Left ventricle myocardium inferior (tissue), 1 donor: ENCODE measurements around the gene ZNF423. TPM values are rescaled to one million over a fixed set of nuclear protein-coding genes. Genes with fewer than 3 reads are reported as not detected.
A peak's percentile ranks its signal among the peaks of the same experiment; 100 is the strongest.

ENCODE experiments used
- DNase-seq: peaks from one replicate; pipeline ENCODE4 v3.0.0-alpha.2; 2020
- H3K27ac ChIP-seq: fragments of 200-600 bp; replicated peaks from 2 replicates; pipeline ENCODE4 v1.8.0; 2021
- H3K27me3 ChIP-seq: fragments of 200-600 bp; 2 replicates; pipeline ENCODE4 v1.8.0; 2021; ENCODE audit warnings: low read depth
- H3K36me3 ChIP-seq: fragments of 200-600 bp; 2 replicates; pipeline ENCODE4 v1.8.0; 2021
- H3K4me1 ChIP-seq: fragments of 200-600 bp; 2 replicates; pipeline ENCODE4 v1.8.0; 2021
- H3K4me3 ChIP-seq: fragments of 200-600 bp; 2 replicates; pipeline ENCODE4 v1.8.0; 2021; ENCODE audit warnings: mild to moderate bottlenecking, moderate library complexity
- H3K9me3 ChIP-seq: fragments of 200-600 bp; replicated peaks from 2 replicates; pipeline ENCODE4 v1.8.0; 2021
- CTCF ChIP-seq: fragments of 200-600 bp; IDR thresholded peaks from 2 replicates; pipeline ENCODE4 v1.8.0; 2021; ENCODE audit warnings: antibody characterized with exemption, mild to moderate bottlenecking, borderline replicate concordance
- intact Hi-C: fragments of 100-400 bp; cut with micrococcal nuclease; formaldehyde crosslinking; loops from one replicate; pipeline ENCODE4 v1.11.0; 2022
- total RNA-seq: library from RNA; stranded (reverse); fragmentation: NEBNext Ultra II Directional; extraction: Animal tissue kit (Norgen Biotek cat#: 25700); gene quantifications from one replicate; pipeline ENCODE4 v1.2.1, GENCODE V29; 2021
- donor health status: DM: no; HTN: yes; CAD: no; lungs with severe emphysema.

Gene ZNF423
- total RNA-seq, 1 donor from 2014 or later: 8.6 TPM

- Histone ChIP-seq H3K4me3 (no peak overlapping the region), H3K36me3 (no peaks in the 10 kb centered on the region), H3K27me3 (no peaks in the 10 kb centered on the region), H3K27ac (no peak overlapping the region), H3K4me1 (peaks cover under 1% of the 10 kb centered on the region), H3K9me3 (peaks cover 6% of the 10 kb centered on the region)
- no peak for DNase-seq
- TF ChIP-seq CTCF: no peak
- intact Hi-C loops: no loop called here
These were observed 147.4 kb downstream of the ZNF423 start for GRCh38 chr16:49708491-49708890.

- Histone ChIP-seq H3K27me3 (peaks cover 9% of the 10 kb centered on the region), H3K27ac (no peak overlapping the region)
- intact Hi-C loops: no loop called here
These were observed 149.1 kb downstream of the ZNF423 start for GRCh38 chr16:49706620-49707355.

GRCh38 chr16:49704586-49705155 is 151.2 kb downstream of the ZNF423 start:
- intact Hi-C loops: no loop called here
- H3K27ac ChIP-seq: no peak overlapping the region

More at GRCh38 chr16:49706620-49707355, 149.1 kb downstream of the ZNF423 start:
- Histone ChIP-seq H3K4me1 (peaks cover 16% of the 10 kb centered on the region), H3K9me3 (peaks cover 6% of the 10 kb centered on the region), H3K36me3 (no peaks in the 10 kb centered on the region), H3K4me3 (no peak overlapping the region)
- TF ChIP-seq CTCF: no peak
- DNase-seq: no peak

GRCh38 chr16:49703483-49703882 is 152.4 kb downstream of the ZNF423 start:
- intact Hi-C loops: no loop called here

More at GRCh38 chr16:49704586-49705155, 151.2 kb downstream of the ZNF423 start:
- no peak overlapping the region for H3K4me3 ChIP-seq
- no peaks in the 10 kb centered on the region for H3K36me3 ChIP-seq
- TF ChIP-seq CTCF: no peak
- no peak for DNase-seq
- H3K4me1 ChIP-seq: peaks cover 37% of the 10 kb centered on the region
- peaks cover 6% of the 10 kb centered on the region for H3K9me3 ChIP-seq
- peaks cover 9% of the 10 kb centered on the region for H3K27me3 ChIP-seq

GRCh38 chr16:49701789-49702494 is 154.0 kb downstream of the ZNF423 start:
- intact Hi-C loops: no loop called here
- H3K27me3 ChIP-seq: peaks cover 21% of the 10 kb centered on the region
- peak; percentile 76 for DNase-seq
- H3K27ac ChIP-seq: peak overlapping the region; percentile 84
- H3K36me3 ChIP-seq: no peaks in the 10 kb centered on the region
- H3K9me3 ChIP-seq: peaks cover 6% of the 10 kb centered on the region
- peak overlapping the region; percentile 21 for H3K4me3 ChIP-seq
- peaks cover 57% of the 10 kb centered on the region for H3K4me1 ChIP-seq
- no peak for TF ChIP-seq CTCF

More at GRCh38 chr16:49703483-49703882, 152.4 kb downstream of the ZNF423 start:
- Histone ChIP-seq H3K9me3 (peaks cover 6% of the 10 kb centered on the region), H3K36me3 (no peaks in the 10 kb centered on the region), H3K4me3 (no peak overlapping the region), H3K27me3 (peaks cover 9% of the 10 kb centered on the region), H3K4me1 (peaks cover 49% of the 10 kb centered on the region), H3K27ac (no peak overlapping the region)
- no peak for TF ChIP-seq CTCF
- DNase-seq: no peak
